OCI-LY3 (cell line): Measurements from ENCODE around the gene MRPL33.

Source experiments
- EZH2phosphoT487 ChIP-seq: fragments of 200-600 bp; shearing (Covaris generic); IDR thresholded peaks from 2 replicates; pipeline ENCODE4 v1.6.1; 2018; ENCODE audit warnings: antibody characterized with exemption, mixed run types, low read depth
- TF ChIP-seq, protein P1 (sequence below): fragments of 200-600, 300-600 bp; sonication (generic); IDR thresholded peaks from 2 replicates; pipeline ENCODE4 v1.5.1; 2014; ENCODE audit warnings: antibody characterized with exemption, low read length, low read depth

DNA sequence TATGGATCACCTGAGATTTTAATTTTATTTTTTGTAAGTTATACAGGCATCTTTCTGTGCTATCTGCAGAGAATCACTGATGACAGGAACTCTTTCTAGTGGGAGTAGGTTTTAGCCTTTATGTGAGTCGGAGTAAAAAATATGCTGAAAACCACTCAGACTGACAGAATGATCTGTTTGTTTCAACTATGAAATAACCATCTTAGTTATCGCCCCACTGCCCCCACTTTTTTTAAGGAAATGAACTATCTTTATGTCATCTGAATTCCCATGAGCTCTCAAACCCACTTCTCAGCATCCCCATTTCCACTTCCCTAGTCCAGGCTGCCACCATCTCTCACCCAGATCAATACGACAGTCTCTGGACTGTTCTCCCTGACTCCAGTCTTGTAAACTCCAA, 38.9 kb downstream of the MRPL33 start:
- TF ChIP-seq, protein P1, sequence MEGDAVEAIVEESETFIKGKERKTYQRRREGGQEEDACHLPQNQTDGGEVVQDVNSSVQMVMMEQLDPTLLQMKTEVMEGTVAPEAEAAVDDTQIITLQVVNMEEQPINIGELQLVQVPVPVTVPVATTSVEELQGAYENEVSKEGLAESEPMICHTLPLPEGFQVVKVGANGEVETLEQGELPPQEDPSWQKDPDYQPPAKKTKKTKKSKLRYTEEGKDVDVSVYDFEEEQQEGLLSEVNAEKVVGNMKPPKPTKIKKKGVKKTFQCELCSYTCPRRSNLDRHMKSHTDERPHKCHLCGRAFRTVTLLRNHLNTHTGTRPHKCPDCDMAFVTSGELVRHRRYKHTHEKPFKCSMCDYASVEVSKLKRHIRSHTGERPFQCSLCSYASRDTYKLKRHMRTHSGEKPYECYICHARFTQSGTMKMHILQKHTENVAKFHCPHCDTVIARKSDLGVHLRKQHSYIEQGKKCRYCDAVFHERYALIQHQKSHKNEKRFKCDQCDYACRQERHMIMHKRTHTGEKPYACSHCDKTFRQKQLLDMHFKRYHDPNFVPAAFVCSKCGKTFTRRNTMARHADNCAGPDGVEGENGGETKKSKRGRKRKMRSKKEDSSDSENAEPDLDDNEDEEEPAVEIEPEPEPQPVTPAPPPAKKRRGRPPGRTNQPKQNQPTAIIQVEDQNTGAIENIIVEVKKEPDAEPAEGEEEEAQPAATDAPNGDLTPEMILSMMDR, result no peak
- no peak for TF ChIP-seq EZH2phosphoT487
